Karpas-422 (cell line): ENCODE measurements around the gene MINAR2. TPM values are rescaled to one million over a fixed set of nuclear protein-coding genes. Genes with fewer than 3 reads are reported as not detected.

Experiments
- DNase-seq: peaks from one replicate; pipeline ENCODE4 v3.0.0-alpha.2; 2015
- H2AFZ ChIP-seq: fragments of 200-600 bp; sonication (generic); 2 replicates; pipeline ENCODE4 v1.6.1; 2014; ENCODE audit warnings: antibody characterized with exemption, low read length, mixed read lengths
- H3K27ac ChIP-seq: fragments of 200-600 bp; sonication (generic); 2 replicates; pipeline ENCODE4 v1.5.1; 2014; ENCODE audit warnings: mild to moderate bottlenecking, low read length, moderate library complexity
- H3K27me3 ChIP-seq: fragments of 200-600 bp; sonication (generic); 2 replicates; pipeline ENCODE4 v1.6.1; 2014; ENCODE audit warnings: low read length, mixed read lengths
- H3K36me3 ChIP-seq: fragments of 200-600 bp; sonication (generic); 2 replicates; pipeline ENCODE4 v1.6.1; 2014; ENCODE audit warnings: low read length, mixed read lengths; ENCODE audit not compliant: insufficient read depth
- H3K4me1 ChIP-seq: fragments of 200-600 bp; sonication (generic); 2 replicates; pipeline ENCODE4 v1.6.1; 2014; ENCODE audit warnings: mild to moderate bottlenecking, low read length, mixed read lengths
- H3K4me2 ChIP-seq: fragments of 200-600 bp; sonication (generic); 2 replicates; pipeline ENCODE4 v1.6.1; 2014; ENCODE audit warnings: low read length, low read depth, mild to moderate bottlenecking; ENCODE audit not compliant: poor library complexity, severe bottlenecking
- H3K4me3 ChIP-seq: fragments of 200-600 bp; sonication (generic); 2 replicates; pipeline ENCODE4 v1.5.1; 2014; ENCODE audit warnings: mild to moderate bottlenecking, antibody characterized with exemption, low read length, mixed read lengths
- H3K79me2 ChIP-seq: fragments of 200-600 bp; sonication (generic); 2 replicates; pipeline ENCODE4 v1.6.1; 2014; ENCODE audit warnings: mild to moderate bottlenecking, low read length, mixed read lengths
- H3K9ac ChIP-seq: fragments of 200-600 bp; sonication (generic); 2 replicates; pipeline ENCODE4 v1.6.0; 2014; ENCODE audit warnings: low read length
- H3K9me2 ChIP-seq: fragments of 200-600 bp; sonication (generic), shearing (Covaris generic); replicated peaks from 2 replicates; pipeline ENCODE4 v1.6.0; 2014; ENCODE audit warnings: mild to moderate bottlenecking, low read length, moderate library complexity; ENCODE audit not compliant: insufficient read depth
- H3K9me3 ChIP-seq: fragments of 300-700, 200-600 bp; sonication (generic); 2 replicates; pipeline ENCODE4 v1.6.1; 2014; ENCODE audit warnings: low read length, mixed read lengths
- H4K20me1 ChIP-seq: fragments of 200-600 bp; sonication (generic); 2 replicates; pipeline ENCODE4 v1.6.1; 2014; ENCODE audit warnings: mild to moderate bottlenecking, antibody characterized with exemption, low read length, low read depth; ENCODE audit not compliant: insufficient read depth
- total RNA-seq: library from RNA; depleted of rRNA; stranded (reverse); fragments of >200 nt; shearing (Covaris generic); gene quantifications from 2 replicates; pipeline ENCODE4 v1.2.3, GENCODE V29; 2014; ENCODE audit warnings: low replicate concordance

Gene MINAR2
- total RNA-seq, 1 experiment from 2014 or later = not detected

DNA sequence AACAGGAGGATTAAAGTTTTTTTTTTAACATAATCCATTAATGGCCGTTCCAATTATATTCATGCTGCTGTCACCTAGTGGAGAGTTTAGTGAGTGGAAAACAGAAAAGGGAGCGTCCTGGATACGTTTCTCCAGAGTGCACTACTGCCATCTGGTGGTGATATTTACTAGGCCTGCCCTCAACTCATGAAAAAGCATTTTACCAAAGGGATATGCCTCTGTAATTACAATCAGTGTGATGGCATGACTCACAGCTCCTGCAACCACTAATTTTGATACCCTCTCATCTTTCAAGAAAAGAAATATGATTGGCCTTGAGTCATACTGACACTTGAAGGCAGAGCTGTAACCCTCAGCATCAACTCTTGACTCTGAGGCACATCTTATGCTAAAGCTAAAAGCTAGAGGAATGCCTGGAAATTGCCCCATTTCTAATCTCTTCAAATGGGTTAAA lies 20.1 kb downstream of the MINAR2 start:
- Histone ChIP-seq H3K4me2 (no peak overlapping the region), H3K79me2 (no peaks in the 10 kb centered on the region), H3K27me3 (no peaks in the 10 kb centered on the region), H3K4me3 (no peak overlapping the region), H4K20me1 (no peaks in the 10 kb centered on the region), H3K9me2 (no peaks in the 10 kb centered on the region), H3K4me1 (no peaks in the 10 kb centered on the region), H3K36me3 (no peaks in the 10 kb centered on the region), H3K9ac (no peak overlapping the region), H3K9me3 (no peaks in the 10 kb centered on the region), H2AFZ (no peak overlapping the region), H3K27ac (no peak overlapping the region)
- DNase-seq = peak; percentile 96

DNA sequence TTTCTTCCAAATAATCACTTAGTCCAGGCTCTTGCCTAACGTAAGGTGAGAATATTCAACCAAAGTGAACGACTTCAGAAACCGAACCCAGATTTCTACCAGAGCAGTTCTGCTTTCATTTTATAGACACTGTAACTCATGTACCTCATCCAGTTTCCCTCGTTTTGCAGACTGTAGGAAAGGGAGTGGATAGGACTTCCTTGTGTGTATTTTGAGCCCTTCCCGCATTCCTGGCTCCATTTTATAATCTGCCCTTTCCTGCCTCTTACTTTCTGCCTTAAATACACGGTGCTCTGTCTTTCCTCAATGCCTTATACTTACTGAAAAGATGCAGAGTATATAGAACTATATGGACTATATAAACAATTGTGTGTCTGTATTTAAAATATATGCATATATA lies 20.8 kb downstream of the MINAR2 start:
- H3K9ac ChIP-seq = no peak overlapping the region
- no peaks in the 10 kb centered on the region for H3K79me2 ChIP-seq
- no peaks in the 10 kb centered on the region for H3K36me3 ChIP-seq
- no peaks in the 10 kb centered on the region for H3K9me3 ChIP-seq
- no peaks in the 10 kb centered on the region for H3K27me3 ChIP-seq
- H3K9me2 ChIP-seq = no peaks in the 10 kb centered on the region
- no peaks in the 10 kb centered on the region for H3K4me1 ChIP-seq
- no peak overlapping the region for H2AFZ ChIP-seq
- no peak overlapping the region for H3K27ac ChIP-seq
- no peak overlapping the region for H3K4me2 ChIP-seq
- DNase-seq = no peak
- no peaks in the 10 kb centered on the region for H4K20me1 ChIP-seq
- no peak overlapping the region for H3K4me3 ChIP-seq

DNA sequence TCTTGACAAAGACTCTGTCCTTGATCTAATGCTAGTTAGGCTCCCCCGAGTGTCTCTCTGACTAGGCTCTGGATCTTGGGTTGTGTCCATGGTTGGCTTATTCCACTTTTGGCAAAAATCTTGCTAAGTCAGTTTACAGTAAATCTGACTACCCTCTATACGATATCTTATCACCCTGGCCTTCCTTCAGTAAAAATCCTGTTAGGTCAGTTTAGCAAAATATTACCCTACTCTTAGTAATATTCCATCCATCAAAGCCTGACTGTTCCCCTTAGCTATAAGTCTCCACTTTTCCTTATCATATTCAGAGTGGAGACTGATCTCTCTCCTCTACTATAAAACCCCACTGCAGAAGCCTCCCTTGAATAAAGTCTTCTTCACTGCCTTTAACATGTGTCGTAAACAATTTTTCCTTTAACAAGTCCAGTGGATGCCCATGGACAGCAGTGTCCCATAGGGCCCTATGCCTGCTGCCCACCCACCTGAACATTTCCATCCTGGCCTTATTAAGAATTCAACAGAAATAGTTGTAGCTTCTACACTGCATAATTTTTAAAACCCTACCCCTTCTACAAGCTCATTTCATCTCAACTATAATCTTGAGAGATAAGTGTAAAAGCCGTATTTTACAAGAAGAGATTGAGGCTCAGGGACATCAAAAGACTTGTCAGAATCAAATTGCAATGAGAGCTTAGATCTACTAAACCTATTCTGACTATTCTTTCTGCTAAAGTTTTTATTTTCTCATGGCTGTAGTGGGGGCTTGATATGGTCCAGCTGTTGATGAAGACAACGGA lies 22.3 kb downstream of the MINAR2 start:
- Histone ChIP-seq H3K9me2 (no peaks in the 10 kb centered on the region), H3K79me2 (no peaks in the 10 kb centered on the region), H3K4me2 (no peak overlapping the region), H3K4me1 (no peaks in the 10 kb centered on the region), H4K20me1 (no peaks in the 10 kb centered on the region), H3K9me3 (no peaks in the 10 kb centered on the region), H3K36me3 (no peaks in the 10 kb centered on the region), H3K4me3 (no peak overlapping the region), H2AFZ (no peak overlapping the region), H3K9ac (no peak overlapping the region), H3K27ac (no peak overlapping the region), H3K27me3 (no peaks in the 10 kb centered on the region)
- no peak for DNase-seq

DNA sequence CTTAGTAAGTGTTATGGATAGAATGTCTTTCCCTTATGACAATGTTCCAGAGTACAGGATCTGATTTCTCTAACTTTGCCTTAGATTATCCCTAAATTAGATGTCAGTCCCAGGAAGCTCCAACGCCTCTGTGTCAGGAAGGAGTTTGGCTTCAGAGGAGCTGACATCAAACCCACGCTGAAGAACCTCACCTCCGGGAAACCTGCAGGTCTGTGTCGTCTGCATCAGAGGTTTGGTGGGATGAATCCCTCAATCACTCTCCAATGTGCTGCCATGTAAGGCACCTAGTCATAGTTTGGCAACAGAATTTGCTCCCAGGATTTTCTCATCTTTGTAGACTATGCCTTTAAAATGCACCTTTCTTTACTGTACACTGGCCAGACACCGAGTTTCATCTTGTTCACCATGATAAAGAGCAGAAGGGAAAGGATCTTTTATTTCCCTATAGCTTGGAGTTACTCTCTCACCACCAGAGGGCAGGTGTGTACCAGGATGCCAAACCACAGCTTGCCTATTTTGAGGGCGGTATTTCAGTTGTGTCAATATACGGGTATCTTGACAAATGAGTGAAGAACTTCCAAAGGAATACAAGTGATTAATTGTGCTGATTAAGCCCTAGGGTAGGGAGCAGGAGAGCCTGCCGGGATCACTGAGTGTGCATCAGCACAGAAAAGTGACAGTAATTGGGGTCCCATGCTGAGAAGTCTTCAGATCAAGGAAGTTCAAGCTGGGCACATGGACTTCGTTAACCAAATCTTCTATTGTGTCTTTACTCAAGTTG lies 23.4 kb downstream of the MINAR2 start:
- Histone ChIP-seq H3K27ac (no peak overlapping the region), H3K79me2 (no peaks in the 10 kb centered on the region), H3K4me1 (no peaks in the 10 kb centered on the region), H3K4me2 (no peak overlapping the region), H3K9ac (no peak overlapping the region), H3K9me3 (no peaks in the 10 kb centered on the region), H3K36me3 (no peaks in the 10 kb centered on the region), H3K4me3 (no peak overlapping the region), H2AFZ (no peak overlapping the region), H3K9me2 (no peaks in the 10 kb centered on the region), H3K27me3 (no peaks in the 10 kb centered on the region), H4K20me1 (no peaks in the 10 kb centered on the region)
- peak; percentile 84 for DNase-seq

DNA sequence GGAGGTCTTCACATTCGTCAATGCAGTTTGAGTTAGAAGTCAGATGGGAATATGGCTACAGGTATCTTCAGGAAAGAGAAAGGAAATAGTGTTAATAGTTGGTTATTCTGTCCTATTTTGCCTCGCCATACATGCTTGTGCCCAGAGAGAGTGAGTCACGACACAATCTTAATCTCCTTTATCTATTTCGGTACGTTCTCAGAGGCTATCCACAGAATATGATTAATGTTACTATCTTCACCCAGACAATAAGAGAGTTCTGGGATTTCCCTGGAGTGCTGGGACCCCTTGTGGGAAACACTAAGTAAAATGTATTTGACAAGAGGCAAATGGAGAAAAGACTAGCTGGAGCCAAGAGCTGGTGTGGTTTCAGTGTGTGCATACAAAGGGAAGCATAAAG lies 25.5 kb downstream of the MINAR2 start:
- H3K27me3 ChIP-seq = no peaks in the 10 kb centered on the region
- H3K79me2 ChIP-seq = no peaks in the 10 kb centered on the region
- H3K4me1 ChIP-seq = no peaks in the 10 kb centered on the region

DNA sequence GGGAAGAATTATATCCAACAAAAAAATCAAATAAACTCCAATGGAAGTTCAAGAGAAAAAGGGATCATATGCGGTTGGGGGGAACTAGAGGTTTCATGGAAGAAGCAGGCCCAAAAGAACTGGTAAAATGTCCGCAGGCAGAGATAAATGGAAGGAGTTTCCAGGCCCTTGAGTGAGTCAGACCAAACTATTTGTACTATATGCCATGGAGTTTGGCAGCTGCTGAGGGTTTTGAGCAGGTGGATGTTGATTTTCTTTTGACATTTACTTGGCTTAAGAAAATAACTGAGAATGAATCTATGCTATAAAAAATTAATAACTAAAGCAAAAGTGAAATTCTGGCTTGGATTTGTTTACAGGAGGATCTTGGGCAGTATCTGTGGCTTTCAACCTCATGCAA lies 33.7 kb downstream of the MINAR2 start:
- no peaks in the 10 kb centered on the region for H3K79me2 ChIP-seq
- H3K4me1 ChIP-seq = no peaks in the 10 kb centered on the region
- no peaks in the 10 kb centered on the region for H3K36me3 ChIP-seq
- no peak overlapping the region for H3K9ac ChIP-seq
- no peaks in the 10 kb centered on the region for H3K9me3 ChIP-seq
- no peaks in the 10 kb centered on the region; the same call in 1 of the 2 replicates for H3K27me3 ChIP-seq
- no peak for DNase-seq
- H3K4me3 ChIP-seq = no peak overlapping the region
- H3K4me2 ChIP-seq = no peak overlapping the region
- H4K20me1 ChIP-seq = no peaks in the 10 kb centered on the region
- H2AFZ ChIP-seq = no peak overlapping the region
- H3K27ac ChIP-seq = no peak overlapping the region
- H3K9me2 ChIP-seq = no peaks in the 10 kb centered on the region

More for the DNA sequence above, 25.5 kb downstream of the MINAR2 start:
- no peaks in the 10 kb centered on the region for H3K9me2 ChIP-seq
- H3K4me2 ChIP-seq = no peak overlapping the region
- H4K20me1 ChIP-seq = no peaks in the 10 kb centered on the region
- no peak overlapping the region for H3K27ac ChIP-seq
- no peak overlapping the region for H3K4me3 ChIP-seq
- H3K9ac ChIP-seq = no peak overlapping the region
- no peaks in the 10 kb centered on the region for H3K9me3 ChIP-seq
- no peaks in the 10 kb centered on the region for H3K36me3 ChIP-seq
- DNase-seq = no peak
- no peak overlapping the region for H2AFZ ChIP-seq

DNA sequence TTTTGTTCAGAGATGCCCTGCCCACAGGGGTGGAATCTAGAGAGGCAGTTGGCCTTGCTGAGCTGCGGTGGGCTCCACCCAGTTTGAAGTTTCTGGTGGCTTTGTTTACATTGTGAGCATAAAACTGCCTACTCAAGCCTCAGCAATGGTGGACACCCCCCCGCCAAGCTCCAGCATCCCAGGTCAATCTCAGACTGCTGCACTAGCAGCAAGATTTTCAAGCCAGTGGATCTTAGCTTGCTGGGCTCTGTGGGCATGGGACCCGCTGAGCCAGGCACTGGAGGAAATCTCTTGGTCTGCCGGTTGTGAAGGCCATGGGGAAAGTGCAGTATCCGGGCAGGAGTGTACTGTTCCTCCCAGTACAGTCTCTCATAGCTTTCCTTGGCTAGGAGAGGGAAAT lies 55.5 kb downstream of the MINAR2 start:
- Histone ChIP-seq H3K36me3 (no peaks in the 10 kb centered on the region), H3K9ac (no peak overlapping the region), H3K4me3 (no peak overlapping the region), H3K27ac (no peak overlapping the region), H3K9me2 (no peaks in the 10 kb centered on the region), H4K20me1 (no peaks in the 10 kb centered on the region), H3K4me2 (no peak overlapping the region), H2AFZ (no peak overlapping the region), H3K79me2 (no peaks in the 10 kb centered on the region), H3K27me3 (no peaks in the 10 kb centered on the region), H3K9me3 (no peaks in the 10 kb centered on the region), H3K4me1 (no peaks in the 10 kb centered on the region)
- DNase-seq = no peak

DNA sequence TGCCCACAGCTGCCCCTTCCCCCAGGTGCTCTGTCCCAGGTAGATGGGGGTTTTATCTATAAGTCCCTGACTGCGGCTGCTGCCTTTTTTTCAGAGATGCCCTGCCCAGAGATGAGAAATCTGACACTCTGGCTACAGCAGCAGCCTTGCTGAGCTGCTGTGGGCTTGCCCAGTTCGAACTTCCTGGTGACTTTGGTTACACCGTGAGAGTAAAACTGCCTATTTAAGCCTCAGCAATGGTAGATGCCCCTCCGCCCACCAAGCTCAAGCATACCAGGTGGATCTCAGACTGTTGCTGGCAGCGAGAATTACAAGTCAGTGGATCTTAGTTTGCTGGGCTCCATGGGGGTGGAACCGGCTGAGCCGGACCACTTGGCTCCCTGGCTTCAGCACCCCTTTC lies 56.8 kb downstream of the MINAR2 start:
- no peaks in the 10 kb centered on the region for H3K36me3 ChIP-seq
- H3K4me1 ChIP-seq = no peaks in the 10 kb centered on the region
- no peaks in the 10 kb centered on the region for H3K9me3 ChIP-seq
- no peak overlapping the region for H2AFZ ChIP-seq
- H3K79me2 ChIP-seq = no peaks in the 10 kb centered on the region
- H3K4me2 ChIP-seq = no peak overlapping the region
- no peaks in the 10 kb centered on the region for H4K20me1 ChIP-seq
- no peak overlapping the region for H3K4me3 ChIP-seq
- no peak overlapping the region for H3K27ac ChIP-seq
- H3K9me2 ChIP-seq = no peaks in the 10 kb centered on the region
- no peak for DNase-seq
- H3K9ac ChIP-seq = no peak overlapping the region
- H3K27me3 ChIP-seq = no peaks in the 10 kb centered on the region
